Esophagus squamous epithelium (tissue), 4 donors: ENCODE data around the gene DKK2.

ENCODE experiments used
- CTCF ChIP-seq, 6 experiments: fragments of 450-650 bp in 4 of 6; fragments of 200-600 bp in 2 of 6; sonication (generic) in 2 of 6; IDR thresholded peaks; one replicate each; pipeline ENCODE4 v1.5.1; 2016 to 2019; ENCODE audit warnings: antibody characterized with exemption in 6 of 6, mild to moderate bottlenecking in 4 of 6, moderate library complexity in 4 of 6
- POLR2A ChIP-seq, 4 donors: fragments of 450-650 bp; IDR thresholded peaks; one replicate each; pipeline ENCODE4 v1.6.1; 2017; ENCODE audit warnings: antibody characterized with exemption in 4 of 4, mild to moderate bottlenecking in 4 of 4, moderate library complexity in 3 of 4

- TF ChIP-seq CTCF (IDR thresholded peaks at IDR 0.05) (no peak), POLR2A (IDR thresholded peaks at IDR 0.05) (no peak)
Measured at GRCh38 chr4:107009196-107009968, 26.7 kb downstream of the DKK2 start.
